ENCODE data around the gene SGK2.

SGK2 gene

GRCh38 chr20:43541214-43541613, 17.6 kb upstream of the SGK2 start:
- TF ChIP-seq, protein P1, sequence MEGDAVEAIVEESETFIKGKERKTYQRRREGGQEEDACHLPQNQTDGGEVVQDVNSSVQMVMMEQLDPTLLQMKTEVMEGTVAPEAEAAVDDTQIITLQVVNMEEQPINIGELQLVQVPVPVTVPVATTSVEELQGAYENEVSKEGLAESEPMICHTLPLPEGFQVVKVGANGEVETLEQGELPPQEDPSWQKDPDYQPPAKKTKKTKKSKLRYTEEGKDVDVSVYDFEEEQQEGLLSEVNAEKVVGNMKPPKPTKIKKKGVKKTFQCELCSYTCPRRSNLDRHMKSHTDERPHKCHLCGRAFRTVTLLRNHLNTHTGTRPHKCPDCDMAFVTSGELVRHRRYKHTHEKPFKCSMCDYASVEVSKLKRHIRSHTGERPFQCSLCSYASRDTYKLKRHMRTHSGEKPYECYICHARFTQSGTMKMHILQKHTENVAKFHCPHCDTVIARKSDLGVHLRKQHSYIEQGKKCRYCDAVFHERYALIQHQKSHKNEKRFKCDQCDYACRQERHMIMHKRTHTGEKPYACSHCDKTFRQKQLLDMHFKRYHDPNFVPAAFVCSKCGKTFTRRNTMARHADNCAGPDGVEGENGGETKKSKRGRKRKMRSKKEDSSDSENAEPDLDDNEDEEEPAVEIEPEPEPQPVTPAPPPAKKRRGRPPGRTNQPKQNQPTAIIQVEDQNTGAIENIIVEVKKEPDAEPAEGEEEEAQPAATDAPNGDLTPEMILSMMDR (IDR thresholded peaks at IDR 0.05; ENCODE audit: low read depth, low read length, missing control alignments): no peak
- H3K27ac ChIP-seq: no peak overlapping the region
- H3K36me3 ChIP-seq (replicated peaks): no peaks in the 10 kb centered on the region
- no peak for DNase-seq
- no peak overlapping the region for H3K4me3 ChIP-seq (ENCODE audit: low read depth, low read length)
- no peaks in the 10 kb centered on the region for H3K27me3 ChIP-seq (replicated peaks)
- in situ Hi-C loops (cut with HindIII; ENCODE audit: low pct_ligation_motif_present, low sequenced_read_pairs): no loop called here

- no peak overlapping the region for H3K4me3 ChIP-seq (ENCODE audit: low read depth, low read length)
- no peak overlapping the region for H3K27ac ChIP-seq
- in situ Hi-C loops (cut with HindIII; ENCODE audit: low pct_ligation_motif_present, low sequenced_read_pairs): no loop called here
- TF ChIP-seq, protein P1 (IDR thresholded peaks at IDR 0.05; ENCODE audit: low read depth, low read length, missing control alignments): no peak
- H3K27me3 ChIP-seq (replicated peaks): no peaks in the 10 kb centered on the region
- DNase-seq: no peak
- no peaks in the 10 kb centered on the region for H3K36me3 ChIP-seq (replicated peaks)
These were observed 16.7 kb upstream of the SGK2 start for GRCh38 chr20:43542161-43542560.

DNA sequence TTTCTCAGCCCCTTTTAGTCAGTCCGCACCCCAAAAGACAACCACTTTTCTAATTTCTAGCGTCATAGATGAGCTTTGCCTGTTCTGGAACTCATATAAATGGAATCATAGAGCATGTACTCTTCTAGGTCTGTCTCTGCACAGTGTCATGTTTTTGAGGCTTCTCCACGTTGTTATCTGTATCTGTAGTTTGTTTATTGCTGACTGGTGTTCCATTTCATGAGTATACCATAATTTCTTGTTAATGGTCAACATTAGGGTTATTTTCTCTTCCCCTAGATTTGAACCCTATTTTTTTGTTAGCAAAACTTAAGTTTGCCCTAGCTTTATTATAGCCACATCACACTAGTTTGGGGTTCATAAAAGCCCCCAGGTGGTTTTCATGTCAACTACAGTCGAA, 16.2 kb upstream of the SGK2 start:
- H3K36me3 ChIP-seq (replicated peaks): no peaks in the 10 kb centered on the region
- DNase-seq: no peak
- in situ Hi-C loops (cut with HindIII; ENCODE audit: low pct_ligation_motif_present, low sequenced_read_pairs): no loop called here
- H3K27ac ChIP-seq: no peak overlapping the region
- no peak overlapping the region for H3K4me3 ChIP-seq (ENCODE audit: low read depth, low read length)
- no peaks in the 10 kb centered on the region for H3K27me3 ChIP-seq (replicated peaks)
- TF ChIP-seq, protein P1 (IDR thresholded peaks at IDR 0.05; ENCODE audit: low read depth, low read length, missing control alignments): no peak

DNA sequence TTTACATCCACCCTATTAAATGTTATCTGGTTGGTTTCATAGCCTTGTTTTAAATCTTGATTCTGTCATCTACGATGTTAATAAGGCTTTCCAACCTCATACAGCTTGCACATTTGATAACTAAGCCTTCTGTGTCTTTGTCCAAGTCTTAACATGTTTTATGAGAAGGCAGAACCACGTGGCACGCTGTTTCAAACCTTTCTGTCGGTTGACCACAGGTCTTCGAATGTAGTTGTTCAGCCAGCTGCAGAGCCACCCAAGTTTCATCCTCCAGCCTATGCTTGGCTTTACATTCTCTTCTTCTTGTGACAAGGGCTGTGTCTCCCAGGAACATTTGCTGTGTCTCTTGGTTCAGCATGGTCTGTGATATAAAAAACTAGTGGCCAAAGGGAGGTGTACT, 15.7 kb upstream of the SGK2 start:
- no peak for DNase-seq
- in situ Hi-C loops (cut with HindIII; ENCODE audit: low pct_ligation_motif_present, low sequenced_read_pairs): no loop called here
- Histone ChIP-seq H3K27ac (no peak overlapping the region), H3K36me3 (replicated peaks) (no peaks in the 10 kb centered on the region), H3K4me3 (ENCODE audit: low read depth, low read length) (no peak overlapping the region), H3K27me3 (replicated peaks) (no peaks in the 10 kb centered on the region)
- TF ChIP-seq, protein P1 (IDR thresholded peaks at IDR 0.05; ENCODE audit: low read depth, low read length, missing control alignments): no peak

DNA sequence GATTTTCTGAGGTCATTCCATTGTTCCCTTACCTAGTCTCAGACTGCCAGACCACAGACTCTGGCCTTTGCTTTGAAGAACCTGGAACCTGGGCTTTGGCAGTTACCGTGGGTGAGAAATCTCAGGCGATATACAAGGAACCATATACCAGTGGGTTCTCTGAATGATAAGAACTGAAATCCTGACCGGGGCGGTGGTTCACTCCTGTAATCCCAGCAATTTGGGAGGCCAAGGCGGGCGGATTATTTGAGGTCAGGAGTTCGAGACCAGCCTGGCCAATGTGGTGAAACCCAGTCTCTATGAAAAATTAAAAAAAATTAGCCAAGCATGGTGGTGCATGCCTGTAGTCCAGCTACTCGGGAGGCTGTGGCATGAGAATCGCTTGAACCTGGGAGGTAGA, 14.3 kb upstream of the SGK2 start:
- in situ Hi-C loops (cut with HindIII; ENCODE audit: low pct_ligation_motif_present, low sequenced_read_pairs): no loop called here

More for the DNA sequence above, 14.3 kb upstream of the SGK2 start:
- no peak overlapping the region for H3K27ac ChIP-seq
- no peaks in the 10 kb centered on the region for H3K36me3 ChIP-seq (replicated peaks)
- TF ChIP-seq, protein P1 (IDR thresholded peaks at IDR 0.05; ENCODE audit: low read depth, low read length, missing control alignments): no peak
- H3K4me3 ChIP-seq (ENCODE audit: low read depth, low read length): no peak overlapping the region
- DNase-seq: no peak
- no peaks in the 10 kb centered on the region for H3K27me3 ChIP-seq (replicated peaks)
